SH-SY5Y (cell line): ENCODE measurements around the gene KLRC3.

Experiments
- GATA2 ChIP-seq: IDR thresholded peaks from 2 replicates; pipeline ENCODE4 v1.6.1; 2011; ENCODE audit warnings: mild to moderate bottlenecking, low read depth, low read length
- GATA3 ChIP-seq: IDR thresholded peaks from 2 replicates; pipeline ENCODE4 v1.6.1; 2011; ENCODE audit warnings: low read depth, mild to moderate bottlenecking, low read length, moderate library complexity

DNA sequence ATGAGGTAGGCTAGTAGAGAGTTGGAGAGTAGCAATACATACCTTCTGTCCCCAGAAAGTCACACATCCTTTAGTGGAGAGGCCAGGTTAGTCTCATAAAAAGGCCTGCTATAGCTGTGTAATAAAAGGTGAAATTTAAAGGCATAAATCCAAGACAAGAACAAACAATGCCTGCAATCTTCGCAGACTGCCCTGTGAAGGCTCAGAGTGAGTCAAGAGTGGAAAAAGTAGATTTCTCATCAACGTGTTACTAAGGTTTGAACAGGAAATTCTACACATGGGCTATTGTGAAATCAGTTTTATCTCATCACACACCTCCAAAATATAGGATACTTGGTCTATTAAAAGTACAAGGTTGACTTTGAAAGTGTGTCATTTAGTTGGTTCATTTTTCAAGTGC is 32.8 kb upstream of the KLRC3 start, which contains the start of gene KLRC1:
- TF ChIP-seq GATA2 (no peak), GATA3 (no peak)
